GM12872 (cell line): ENCODE data around the gene TEX53.

Experiments used
- CTCF ChIP-seq: IDR thresholded peaks from 3 replicates; pipeline ENCODE4 v1.5.1; 2011; ENCODE audit warnings: low read depth, mild to moderate bottlenecking, low read length, moderate library complexity; ENCODE audit not compliant: insufficient read depth

The TEX53 gene

GRCh38 chr9:114694146-114694545 is 36.5 kb upstream of the TEX53 start:
- TF ChIP-seq CTCF, result no peak

GRCh38 chr9:114693248-114693855 is 35.7 kb upstream of the TEX53 start:
- TF ChIP-seq CTCF, result no peak

- no peak for TF ChIP-seq CTCF
Measured at GRCh38 chr9:114691956-114692295, 34.3 kb upstream of the TEX53 start.

- TF ChIP-seq CTCF, result no peak
Measured at GRCh38 chr9:114691046-114691955, 33.7 kb upstream of the TEX53 start.

GRCh38 chr9:114690308-114690707 is 32.7 kb upstream of the TEX53 start:
- TF ChIP-seq CTCF, result no peak

GRCh38 chr9:114689813-114690212 is 32.2 kb upstream of the TEX53 start:
- no peak for TF ChIP-seq CTCF

- TF ChIP-seq CTCF, result no peak
Measured at GRCh38 chr9:114688909-114689610, 31.5 kb upstream of the TEX53 start.
